Karpas-422 (cell line): ENCODE measurements around the gene CD28. TPM values are rescaled to one million over a fixed set of nuclear protein-coding genes. Genes with fewer than 3 reads are reported as not detected.
"Not testable (repeated sequence)": the region's sequence is repeated elsewhere in the genome, so short reads cannot be mapped to it uniquely, and the experiment has no call there.

Source experiments
- DNase-seq: peaks from one replicate; pipeline ENCODE4 v3.0.0-alpha.2; 2015
- H2AFZ ChIP-seq: fragments of 200-600 bp; sonication (generic); 2 replicates; pipeline ENCODE4 v1.6.1; 2014; ENCODE audit warnings: antibody characterized with exemption, low read length, mixed read lengths
- H3K27ac ChIP-seq: fragments of 200-600 bp; sonication (generic); 2 replicates; pipeline ENCODE4 v1.5.1; 2014; ENCODE audit warnings: mild to moderate bottlenecking, low read length, moderate library complexity
- H3K27me3 ChIP-seq: fragments of 200-600 bp; sonication (generic); 2 replicates; pipeline ENCODE4 v1.6.1; 2014; ENCODE audit warnings: low read length, mixed read lengths
- H3K36me3 ChIP-seq: fragments of 200-600 bp; sonication (generic); 2 replicates; pipeline ENCODE4 v1.6.1; 2014; ENCODE audit warnings: low read length, mixed read lengths; ENCODE audit not compliant: insufficient read depth
- H3K4me1 ChIP-seq: fragments of 200-600 bp; sonication (generic); 2 replicates; pipeline ENCODE4 v1.6.1; 2014; ENCODE audit warnings: mild to moderate bottlenecking, low read length, mixed read lengths
- H3K4me2 ChIP-seq: fragments of 200-600 bp; sonication (generic); 2 replicates; pipeline ENCODE4 v1.6.1; 2014; ENCODE audit warnings: low read length, low read depth, mild to moderate bottlenecking; ENCODE audit not compliant: poor library complexity, severe bottlenecking
- H3K4me3 ChIP-seq: fragments of 200-600 bp; sonication (generic); 2 replicates; pipeline ENCODE4 v1.5.1; 2014; ENCODE audit warnings: mild to moderate bottlenecking, antibody characterized with exemption, low read length, mixed read lengths
- H3K79me2 ChIP-seq: fragments of 200-600 bp; sonication (generic); 2 replicates; pipeline ENCODE4 v1.6.1; 2014; ENCODE audit warnings: mild to moderate bottlenecking, low read length, mixed read lengths
- H3K9ac ChIP-seq: fragments of 200-600 bp; sonication (generic); 2 replicates; pipeline ENCODE4 v1.6.0; 2014; ENCODE audit warnings: low read length
- H3K9me2 ChIP-seq: fragments of 200-600 bp; sonication (generic), shearing (Covaris generic); replicated peaks from 2 replicates; pipeline ENCODE4 v1.6.0; 2014; ENCODE audit warnings: mild to moderate bottlenecking, low read length, moderate library complexity; ENCODE audit not compliant: insufficient read depth
- H3K9me3 ChIP-seq: fragments of 300-700, 200-600 bp; sonication (generic); 2 replicates; pipeline ENCODE4 v1.6.1; 2014; ENCODE audit warnings: low read length, mixed read lengths
- H4K20me1 ChIP-seq: fragments of 200-600 bp; sonication (generic); 2 replicates; pipeline ENCODE4 v1.6.1; 2014; ENCODE audit warnings: mild to moderate bottlenecking, antibody characterized with exemption, low read length, low read depth; ENCODE audit not compliant: insufficient read depth
- total RNA-seq: library from RNA; depleted of rRNA; stranded (reverse); fragments of >200 nt; shearing (Covaris generic); gene quantifications from 2 replicates; pipeline ENCODE4 v1.2.3, GENCODE V29; 2014; ENCODE audit warnings: low replicate concordance

The CD28 gene
- total RNA-seq, 1 experiment from 2014 or later: not detected

- Histone ChIP-seq H3K9me2 (no peaks in the 10 kb centered on the region), H4K20me1 (peaks cover 16% of the 10 kb centered on the region; the same call in 1 of the 2 replicates), H3K79me2 (no peaks in the 10 kb centered on the region), H3K9me3 (no peaks in the 10 kb centered on the region), H3K4me1 (peaks cover 36% of the 10 kb centered on the region), H3K9ac (no peak overlapping the region), H3K4me2 (peak overlapping the region; percentile 69), H3K27me3 (no peaks in the 10 kb centered on the region), H3K36me3 (no peaks in the 10 kb centered on the region), H2AFZ (no peak overlapping the region), H3K27ac (no peak overlapping the region), H3K4me3 (no peak overlapping the region; the same call in 1 of the 2 replicates)
- peak; percentile 46 for DNase-seq
Measured at GRCh38 chr2:203690117-203690431, 16.4 kb upstream of the CD28 start.

- H3K36me3 ChIP-seq: no peaks in the 10 kb centered on the region
- H4K20me1 ChIP-seq: peaks cover 16% of the 10 kb centered on the region; the same call in 1 of the 2 replicates
- no peak overlapping the region for H3K27ac ChIP-seq
- no peaks in the 10 kb centered on the region for H3K27me3 ChIP-seq
- no peaks in the 10 kb centered on the region for H3K79me2 ChIP-seq
- peak; percentile 39 for DNase-seq
- H3K9me3 ChIP-seq: no peaks in the 10 kb centered on the region
- H3K9ac ChIP-seq: no peak overlapping the region
- peak overlapping the region; percentile 69 for H3K4me2 ChIP-seq
- H3K4me3 ChIP-seq: no peak overlapping the region
- no peak overlapping the region for H2AFZ ChIP-seq
- peaks cover 32% of the 10 kb centered on the region for H3K4me1 ChIP-seq
- no peaks in the 10 kb centered on the region for H3K9me2 ChIP-seq
Measured at GRCh38 chr2:203690441-203691047, 15.9 kb upstream of the CD28 start.

- peak; percentile 2 for DNase-seq
- no peaks in the 10 kb centered on the region for H3K27me3 ChIP-seq
- H2AFZ ChIP-seq: no peak overlapping the region
Measured at GRCh38 chr2:203691149-203691548, 15.3 kb upstream of the CD28 start.

GRCh38 chr2:203692031-203692710 is 14.3 kb upstream of the CD28 start:
- Histone ChIP-seq H3K4me1 (peaks cover 32% of the 10 kb centered on the region), H3K79me2 (no peaks in the 10 kb centered on the region), H3K36me3 (no peaks in the 10 kb centered on the region), H3K4me3 (no peak overlapping the region), H3K9ac (no peak overlapping the region), H3K9me2 (no peaks in the 10 kb centered on the region), H3K4me2 (no peak overlapping the region), H2AFZ (no peak overlapping the region), H3K27ac (no peak overlapping the region), H3K9me3 (no peaks in the 10 kb centered on the region), H3K27me3 (no peaks in the 10 kb centered on the region), H4K20me1 (peaks cover 16% of the 10 kb centered on the region; the same call in 1 of the 2 replicates)
- peak; percentile 31 for DNase-seq

More at GRCh38 chr2:203691149-203691548, 15.3 kb upstream of the CD28 start:
- H3K36me3 ChIP-seq: no peaks in the 10 kb centered on the region
- H4K20me1 ChIP-seq: peaks cover 16% of the 10 kb centered on the region; the same call in 1 of the 2 replicates
- no peak overlapping the region for H3K9ac ChIP-seq
- no peaks in the 10 kb centered on the region for H3K9me3 ChIP-seq
- no peak overlapping the region for H3K27ac ChIP-seq
- H3K4me3 ChIP-seq: no peak overlapping the region
- H3K79me2 ChIP-seq: no peaks in the 10 kb centered on the region
- peaks cover 32% of the 10 kb centered on the region for H3K4me1 ChIP-seq
- no peak overlapping the region for H3K4me2 ChIP-seq
- no peaks in the 10 kb centered on the region for H3K9me2 ChIP-seq

- no peak overlapping the region for H3K4me2 ChIP-seq
- H3K79me2 ChIP-seq: no peaks in the 10 kb centered on the region
- H2AFZ ChIP-seq: no peak overlapping the region
- H3K27ac ChIP-seq: no peak overlapping the region
- no peak overlapping the region for H3K4me3 ChIP-seq
- no peaks in the 10 kb centered on the region for H3K27me3 ChIP-seq
- H3K9me3 ChIP-seq: no peaks in the 10 kb centered on the region
- H3K9ac ChIP-seq: no peak overlapping the region
- DNase-seq: peak; percentile 24
- H3K36me3 ChIP-seq: no peaks in the 10 kb centered on the region
- H4K20me1 ChIP-seq: peaks cover 15% of the 10 kb centered on the region; the same call in 1 of the 2 replicates
- H3K9me2 ChIP-seq: no peaks in the 10 kb centered on the region
- H3K4me1 ChIP-seq: peaks cover 30% of the 10 kb centered on the region
Measured at GRCh38 chr2:203693242-203693879, 13.1 kb upstream of the CD28 start.

- H3K4me1 ChIP-seq: peaks cover 22% of the 10 kb centered on the region
- no peaks in the 10 kb centered on the region for H3K36me3 ChIP-seq
- H3K27ac ChIP-seq: no peak overlapping the region
- H3K9me2 ChIP-seq: no peaks in the 10 kb centered on the region
- peaks cover 12% of the 10 kb centered on the region; the same call in 1 of the 2 replicates for H4K20me1 ChIP-seq
- no peak for DNase-seq
- H3K4me3 ChIP-seq: no peak overlapping the region
- no peaks in the 10 kb centered on the region for H3K79me2 ChIP-seq
- H3K9me3 ChIP-seq: no peaks in the 10 kb centered on the region
- no peak overlapping the region for H2AFZ ChIP-seq
- no peak overlapping the region for H3K9ac ChIP-seq
- H3K4me2 ChIP-seq: no peak overlapping the region
- no peaks in the 10 kb centered on the region for H3K27me3 ChIP-seq
Measured at GRCh38 chr2:203694191-203694590, 12.2 kb upstream of the CD28 start.

- Histone ChIP-seq H3K4me1 (no peaks in the 10 kb centered on the region), H3K9me2 (no peaks in the 10 kb centered on the region), H4K20me1 (no peaks in the 10 kb centered on the region; the same call in 1 of the 2 replicates), H3K4me2 (no peak overlapping the region), H3K9me3 (no peaks in the 10 kb centered on the region), H3K36me3 (no peaks in the 10 kb centered on the region), H3K27me3 (no peaks in the 10 kb centered on the region), H2AFZ (no peak overlapping the region), H3K79me2 (no peaks in the 10 kb centered on the region), H3K4me3 (no peak overlapping the region), H3K27ac (no peak overlapping the region), H3K9ac (no peak overlapping the region)
- no peak for DNase-seq
Measured at GRCh38 chr2:203697190-203697589, 9.2 kb upstream of the CD28 start.

- not testable (repeated sequence) for H3K9me3 ChIP-seq, H3K4me1 ChIP-seq, H4K20me1 ChIP-seq, H3K27me3 ChIP-seq, H3K4me2 ChIP-seq, H3K79me2 ChIP-seq, H3K27ac ChIP-seq, H3K4me3 ChIP-seq, H3K36me3 ChIP-seq, H2AFZ ChIP-seq, DNase-seq, H3K9ac ChIP-seq, H3K9me2 ChIP-seq
Measured at GRCh38 chr2:203697763-203698162, 8.7 kb upstream of the CD28 start.
